HUES48 (cell line): ENCODE results near the gene PRKCE.
"Not testable (repeated sequence)": the region's sequence is repeated elsewhere in the genome, so short reads cannot be mapped to it uniquely, and the experiment has no call there.

ENCODE experiments used
- H3K27ac ChIP-seq: one replicate; pipeline ENCODE4 v1.7.0; 2013; ENCODE audit warnings: low read depth, low read length, inconsistent platforms
- H3K27me3 ChIP-seq: 2 replicates; pipeline ENCODE4 v1.6.1; 2013; ENCODE audit warnings: mild to moderate bottlenecking, low read length; ENCODE audit not compliant: control insufficient read depth, insufficient read depth
- H3K36me3 ChIP-seq: 2 replicates; pipeline ENCODE4 v1.6.1; 2013; ENCODE audit warnings: low read length; ENCODE audit not compliant: control insufficient read depth, insufficient read depth
- H3K4me1 ChIP-seq: 2 replicates; pipeline ENCODE4 v1.6.1; 2013; ENCODE audit warnings: mild to moderate bottlenecking, low read length; ENCODE audit not compliant: control insufficient read depth, insufficient read depth
- H3K4me3 ChIP-seq: 2 replicates; pipeline ENCODE4 v1.5.1; 2013; ENCODE audit warnings: mild to moderate bottlenecking, low read depth, low read length
- H3K9ac ChIP-seq: 2 replicates; pipeline ENCODE4 v1.6.1; 2013; ENCODE audit warnings: mild to moderate bottlenecking, low read depth, low read length, moderate library complexity
- H3K9me3 ChIP-seq: 2 replicates; pipeline ENCODE4 v1.6.1; 2013; ENCODE audit warnings: low read length; ENCODE audit not compliant: control insufficient read depth, insufficient read depth

The PRKCE gene

DNA sequence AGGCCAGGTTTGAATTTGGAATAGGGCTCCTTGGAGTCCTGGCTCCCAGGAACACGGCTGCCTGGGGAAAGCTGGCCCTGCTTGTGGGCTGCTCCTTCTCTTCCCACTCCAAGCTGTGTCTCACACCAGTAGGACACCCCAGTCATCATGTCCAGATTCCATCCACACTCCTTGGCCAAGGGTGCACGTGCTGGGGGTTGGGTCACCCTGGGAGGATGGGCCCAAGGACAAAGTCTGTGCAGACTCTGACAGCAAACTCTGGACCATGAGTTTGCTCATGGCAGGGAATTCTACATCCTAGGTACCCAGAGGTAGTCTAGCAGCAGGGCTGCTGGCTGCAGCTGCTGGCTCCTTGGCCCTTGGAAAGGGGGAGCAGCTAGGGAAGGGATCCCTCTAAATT is 543.4 kb downstream of the PRKCE start:
- no peaks in the 10 kb centered on the region for H3K27me3 ChIP-seq
- H3K36me3 ChIP-seq, result no peaks in the 10 kb centered on the region
- no peak overlapping the region for H3K4me3 ChIP-seq
- no peak overlapping the region for H3K27ac ChIP-seq
- H3K9ac ChIP-seq, result no peak overlapping the region
- no peaks in the 10 kb centered on the region for H3K4me1 ChIP-seq
- H3K9me3 ChIP-seq, result no peaks in the 10 kb centered on the region

DNA sequence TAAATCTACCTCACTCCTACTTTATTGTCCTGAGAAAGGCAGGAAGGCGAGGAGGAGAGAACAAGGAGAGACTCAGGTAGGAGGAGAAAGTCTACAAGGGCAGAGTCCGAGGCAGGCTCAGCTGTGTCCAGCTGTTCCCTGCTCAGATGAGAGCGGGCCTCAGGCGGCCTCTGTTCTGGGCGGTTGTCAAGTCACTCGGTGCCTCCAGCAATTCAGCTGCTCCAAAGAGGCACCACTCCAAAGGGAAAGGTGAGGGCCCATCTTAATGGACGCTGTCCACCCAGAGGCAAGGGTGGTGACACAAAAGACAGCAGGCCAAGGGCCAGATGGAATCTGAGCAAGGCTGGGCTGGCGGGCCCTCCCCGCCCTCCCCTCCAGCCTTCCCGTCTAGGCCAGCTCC is 544.3 kb downstream of the PRKCE start:
- Histone ChIP-seq H3K27ac (no peak overlapping the region), H3K9me3 (no peaks in the 10 kb centered on the region), H3K4me1 (no peaks in the 10 kb centered on the region), H3K27me3 (no peaks in the 10 kb centered on the region), H3K9ac (no peak overlapping the region), H3K36me3 (no peaks in the 10 kb centered on the region), H3K4me3 (no peak overlapping the region)

DNA sequence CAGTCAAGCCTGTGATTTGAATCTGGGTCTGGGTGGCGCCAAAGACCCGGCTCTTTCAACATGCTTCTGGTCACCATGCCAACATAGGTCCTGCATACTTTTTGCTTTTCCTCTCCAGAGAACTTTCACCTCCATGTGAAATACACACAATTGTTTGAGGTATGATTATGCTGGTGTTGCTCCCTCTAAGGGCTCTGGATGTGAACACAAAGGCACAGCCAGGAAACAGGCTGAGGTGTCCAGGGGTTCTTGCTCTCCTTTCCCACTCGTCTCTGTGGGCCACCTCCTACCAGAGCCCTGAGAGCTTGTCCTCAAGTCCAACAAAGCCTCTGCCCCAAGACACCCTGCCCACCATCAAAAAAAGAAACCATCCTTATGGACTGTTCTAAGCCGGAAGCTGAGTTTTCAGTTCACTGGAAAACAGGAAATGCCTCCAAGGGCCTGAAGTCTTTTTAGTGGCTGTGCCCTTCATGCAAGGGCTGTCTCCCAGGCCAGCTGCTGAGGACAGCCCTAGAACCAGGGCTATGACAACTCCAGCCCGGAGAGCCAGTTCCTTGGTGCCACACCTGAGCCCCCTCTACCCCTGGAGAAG is 545.5 kb downstream of the PRKCE start:
- Histone ChIP-seq H3K9ac (no peak overlapping the region), H3K9me3 (no peaks in the 10 kb centered on the region), H3K27ac (no peak overlapping the region), H3K36me3 (no peaks in the 10 kb centered on the region), H3K4me1 (no peaks in the 10 kb centered on the region), H3K4me3 (no peak overlapping the region), H3K27me3 (no peaks in the 10 kb centered on the region)

DNA sequence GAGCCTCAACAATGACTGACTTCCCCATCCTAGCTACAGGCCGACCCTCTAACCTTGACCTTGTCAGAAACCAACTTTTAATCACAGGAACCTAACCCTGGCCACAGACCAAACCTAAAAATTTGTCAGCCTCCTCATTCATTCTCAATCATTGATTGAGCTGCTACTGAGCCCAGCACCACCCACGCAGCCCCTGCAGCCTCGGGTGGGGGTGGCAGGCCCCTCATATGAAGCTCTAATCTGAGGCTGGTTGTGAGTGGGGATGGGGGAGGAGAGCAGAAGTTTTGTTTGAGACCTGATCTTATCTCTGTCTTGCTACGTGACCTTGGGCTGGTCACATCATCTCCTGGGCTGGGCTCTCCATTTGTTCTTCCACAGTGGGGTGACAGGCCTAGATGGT is 546.2 kb downstream of the PRKCE start:
- Histone ChIP-seq H3K36me3 (no peaks in the 10 kb centered on the region), H3K27ac (no peak overlapping the region), H3K27me3 (no peaks in the 10 kb centered on the region)

DNA sequence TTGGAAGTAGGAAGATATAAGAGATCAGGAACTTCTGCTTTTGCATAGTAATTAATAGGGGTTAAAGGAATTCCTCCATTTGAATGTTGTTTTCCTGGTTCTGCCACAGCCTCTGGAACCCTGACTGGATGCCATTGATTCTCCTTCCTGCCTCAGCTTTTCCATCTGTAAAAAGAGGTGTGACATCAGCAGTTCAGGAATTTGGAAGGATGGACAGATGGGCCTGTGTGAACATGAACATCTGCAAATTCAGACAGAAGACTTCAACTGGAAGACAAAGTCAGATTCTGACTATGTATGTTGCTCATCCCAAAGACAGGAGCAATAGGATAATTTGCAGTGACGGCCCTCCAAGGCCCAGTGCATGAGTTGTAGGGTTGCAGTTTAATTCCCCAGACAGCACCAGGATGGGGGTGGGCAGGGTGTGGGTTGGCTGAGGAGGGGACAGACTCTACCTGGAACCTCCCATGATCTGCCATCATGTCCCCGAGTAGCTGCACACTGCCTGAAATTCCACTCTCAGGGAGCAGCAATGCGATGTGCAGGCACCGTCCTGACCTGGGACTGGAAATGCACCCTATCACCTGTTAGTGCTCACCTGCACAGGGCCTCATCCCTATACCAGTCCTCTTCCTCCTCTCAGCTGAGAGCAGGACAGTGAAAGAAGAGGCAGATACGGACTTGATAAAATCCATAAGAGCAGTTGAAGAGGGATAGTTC is 546.8 kb downstream of the PRKCE start:
- Histone ChIP-seq H3K36me3 (no peaks in the 10 kb centered on the region), H3K9ac (no peak overlapping the region), H3K9me3 (no peaks in the 10 kb centered on the region), H3K27me3 (no peaks in the 10 kb centered on the region), H3K4me1 (no peaks in the 10 kb centered on the region), H3K4me3 (no peak overlapping the region), H3K27ac (no peak overlapping the region)

More for the DNA sequence above, 546.2 kb downstream of the PRKCE start:
- Histone ChIP-seq H3K9me3 (no peaks in the 10 kb centered on the region), H3K4me1 (no peaks in the 10 kb centered on the region), H3K9ac (no peak overlapping the region), H3K4me3 (no peak overlapping the region)

DNA sequence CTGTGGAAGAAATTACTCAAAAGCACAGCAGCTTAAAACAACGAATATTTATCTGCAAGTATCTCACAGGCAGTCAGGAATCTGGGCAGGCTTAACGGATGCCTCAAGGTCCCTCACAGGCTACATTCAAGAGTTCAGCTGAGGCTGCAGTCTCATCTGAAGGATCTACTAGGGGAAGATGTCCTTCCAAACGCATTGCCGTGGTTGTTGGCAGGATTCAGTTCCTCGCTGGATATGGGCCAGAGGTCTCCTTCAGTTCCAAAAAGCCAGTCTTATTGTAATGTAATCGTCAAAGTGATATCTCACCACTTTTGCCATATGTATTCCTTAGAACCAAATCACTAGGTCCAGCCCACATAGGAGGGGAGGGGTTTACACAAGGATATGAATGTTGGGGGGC is 547.5 kb downstream of the PRKCE start:
- no peaks in the 10 kb centered on the region for H3K27me3 ChIP-seq
- H3K4me3 ChIP-seq, result no peak overlapping the region
- H3K36me3 ChIP-seq, result no peaks in the 10 kb centered on the region
- no peaks in the 10 kb centered on the region for H3K4me1 ChIP-seq
- H3K27ac ChIP-seq, result no peak overlapping the region
- H3K9me3 ChIP-seq, result no peaks in the 10 kb centered on the region
- H3K9ac ChIP-seq, result no peak overlapping the region

DNA sequence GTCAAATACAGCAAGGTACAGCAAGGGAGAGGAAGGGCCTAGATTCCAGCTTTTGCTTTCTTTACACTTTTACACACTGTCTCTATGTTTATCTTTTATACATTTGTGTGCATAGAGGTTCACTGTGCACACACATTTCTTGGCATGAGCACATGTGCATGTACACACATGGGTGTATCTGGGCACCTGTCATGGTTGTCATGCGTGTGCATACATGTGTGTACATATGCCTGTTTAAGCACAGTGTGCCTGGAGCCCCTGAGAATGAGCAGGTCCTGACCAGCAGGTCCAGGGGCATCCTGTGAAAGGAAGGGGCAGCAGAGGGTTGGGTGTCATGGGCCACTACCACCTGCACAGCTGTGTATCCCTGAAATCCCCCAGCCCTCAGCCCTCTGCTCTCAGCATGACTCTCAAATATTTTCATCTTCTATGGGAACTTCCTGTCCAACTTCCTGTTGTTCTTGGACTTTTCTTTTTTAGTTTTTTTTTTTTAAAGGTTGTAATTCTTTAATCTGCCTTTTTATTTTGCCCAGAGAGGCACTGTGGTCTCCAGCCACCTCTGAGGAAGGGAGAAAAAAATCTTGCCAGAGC is 548.7 kb downstream of the PRKCE start:
- no peaks in the 10 kb centered on the region for H3K9me3 ChIP-seq
- H3K9ac ChIP-seq, result no peak overlapping the region
- no peaks in the 10 kb centered on the region for H3K36me3 ChIP-seq
- H3K4me1 ChIP-seq, result peaks cover 3% of the 10 kb centered on the region
- H3K27me3 ChIP-seq, result no peaks in the 10 kb centered on the region
- no peak overlapping the region for H3K27ac ChIP-seq
- H3K4me3 ChIP-seq, result no peak overlapping the region

DNA sequence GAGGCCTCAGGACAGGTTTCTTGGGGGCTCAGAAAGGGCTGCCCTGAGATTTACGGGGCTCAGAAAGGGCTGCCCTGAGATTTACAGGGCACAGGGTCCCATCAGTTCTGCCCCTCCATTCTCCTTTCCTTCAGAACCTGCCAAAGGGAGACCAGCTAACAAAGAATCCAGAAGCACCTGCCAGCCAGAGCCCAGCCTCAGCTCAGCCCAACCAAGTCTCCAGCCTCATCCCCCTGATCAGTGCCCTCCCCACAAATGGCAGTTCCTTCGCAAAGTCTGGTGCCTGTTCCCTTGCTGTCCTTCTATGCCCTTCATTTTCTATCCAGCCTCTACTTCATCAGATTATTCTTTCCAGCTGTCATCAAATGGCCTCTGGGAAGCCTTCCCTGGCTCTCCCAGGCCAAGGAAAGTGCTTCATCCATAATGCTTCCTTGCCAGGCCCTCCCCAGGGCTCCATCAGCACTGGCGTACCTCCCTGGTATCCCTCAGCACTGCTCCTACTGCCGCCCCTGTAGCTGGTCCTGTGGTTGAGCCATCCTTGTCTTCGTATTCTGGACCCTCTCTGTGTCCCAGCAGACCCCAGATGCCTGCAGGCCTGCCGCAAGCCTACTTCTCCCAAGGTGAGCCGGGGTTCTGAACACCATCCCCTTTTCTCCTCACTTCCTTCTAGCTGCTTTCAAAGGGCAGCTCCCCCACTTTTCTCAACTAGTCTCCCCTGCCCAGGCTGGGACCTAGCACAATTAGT is 549.6 kb downstream of the PRKCE start:
- H3K4me1 ChIP-seq, result peaks cover 12% of the 10 kb centered on the region
- no peaks in the 10 kb centered on the region for H3K27me3 ChIP-seq
- no peaks in the 10 kb centered on the region for H3K36me3 ChIP-seq
- H3K9me3 ChIP-seq, result no peaks in the 10 kb centered on the region
- no peak overlapping the region for H3K4me3 ChIP-seq
- no peak overlapping the region for H3K27ac ChIP-seq
- H3K9ac ChIP-seq, result no peak overlapping the region

DNA sequence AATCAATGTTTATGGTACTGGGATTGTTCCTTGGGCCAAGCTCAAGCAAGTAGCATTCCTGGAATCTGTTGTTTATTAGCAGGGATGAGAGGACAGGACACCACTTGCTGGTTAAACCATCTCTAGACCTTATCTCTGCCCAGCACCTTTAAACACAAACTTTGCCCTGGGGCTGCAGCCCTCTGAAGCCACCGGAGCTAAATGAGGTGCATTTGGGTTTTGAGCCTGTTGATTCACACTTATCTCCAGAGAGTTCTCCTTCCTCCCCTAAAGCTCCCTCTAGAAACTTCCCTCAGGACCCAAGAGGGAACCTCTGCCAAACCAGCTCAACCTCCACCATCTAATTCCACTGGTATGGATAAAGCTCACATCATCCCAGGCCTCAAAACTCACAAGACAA is 551.0 kb downstream of the PRKCE start:
- no peak overlapping the region for H3K27ac ChIP-seq
- no peaks in the 10 kb centered on the region for H3K9me3 ChIP-seq
- no peak overlapping the region for H3K4me3 ChIP-seq
- peaks cover 13% of the 10 kb centered on the region for H3K4me1 ChIP-seq
- H3K36me3 ChIP-seq, result no peaks in the 10 kb centered on the region
- no peak overlapping the region for H3K9ac ChIP-seq
- H3K27me3 ChIP-seq, result no peaks in the 10 kb centered on the region

DNA sequence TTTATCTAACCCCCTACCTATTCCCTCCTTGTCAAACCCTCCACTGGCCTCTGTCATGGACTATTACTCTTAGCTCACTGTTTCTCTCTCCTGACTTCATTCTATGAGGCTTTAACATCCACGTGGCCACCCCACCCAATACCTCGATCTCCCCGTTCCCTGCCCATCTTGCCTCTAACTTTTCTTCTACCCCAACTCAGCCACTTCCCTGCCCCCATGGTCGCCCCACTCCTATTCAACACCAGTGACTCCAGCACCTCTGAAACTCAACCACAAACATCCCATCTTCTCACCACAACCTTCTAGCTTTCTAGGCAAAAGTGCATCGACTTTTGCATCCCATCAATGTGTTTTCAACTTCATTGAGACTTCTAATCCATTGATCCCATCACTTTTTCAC is 551.5 kb downstream of the PRKCE start:
- Histone ChIP-seq H3K36me3 (no peaks in the 10 kb centered on the region), H3K9ac (no peak overlapping the region), H3K4me3 (no peak overlapping the region), H3K9me3 (no peaks in the 10 kb centered on the region), H3K27ac (no peak overlapping the region), H3K4me1 (peaks cover 13% of the 10 kb centered on the region), H3K27me3 (no peaks in the 10 kb centered on the region)

DNA sequence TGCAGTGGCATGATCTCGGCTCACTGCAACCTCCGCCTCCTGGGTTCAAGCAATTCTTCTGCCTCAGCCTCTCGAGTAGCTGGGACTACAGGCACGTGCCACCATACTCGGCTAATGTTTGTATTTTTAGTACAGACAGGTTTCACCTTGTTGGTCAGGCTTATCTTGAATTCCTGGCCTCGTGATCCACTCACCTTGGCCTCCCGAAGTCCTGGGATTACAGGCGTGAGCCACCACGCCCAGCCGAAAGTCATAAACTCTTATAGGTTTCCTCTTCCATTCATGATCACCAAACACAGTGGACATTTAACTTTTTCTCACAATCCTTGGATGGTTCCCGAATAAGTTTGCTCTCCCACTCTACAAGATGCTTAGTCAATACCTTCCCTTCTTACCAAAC is 552.2 kb downstream of the PRKCE start:
- not testable (repeated sequence) for H3K27me3 ChIP-seq, H3K36me3 ChIP-seq
- H3K4me1 ChIP-seq, result peaks cover 13% of the 10 kb centered on the region

More for the DNA sequence above, 552.2 kb downstream of the PRKCE start:
- not testable (repeated sequence) for H3K9ac ChIP-seq, H3K9me3 ChIP-seq, H3K4me3 ChIP-seq, H3K27ac ChIP-seq
